Astrocyte (in vitro differentiated cells and primary cell): Measurements from ENCODE around the gene CDCA5.

Experiments
- CTCF ChIP-seq: IDR thresholded peaks from 2 replicates; pipeline ENCODE4 v1.5.1; 2011; ENCODE audit warnings: low read depth, mild to moderate bottlenecking, inconsistent platforms, low read length, moderate library complexity; ENCODE audit not compliant: insufficient read depth
- EZH2 ChIP-seq: IDR thresholded peaks from 2 replicates; pipeline ENCODE4 v1.6.1; 2012; ENCODE audit warnings: mild to moderate bottlenecking, low read length, inconsistent platforms; ENCODE audit not compliant: insufficient read depth

- TF ChIP-seq CTCF, result no peak
- no peak for TF ChIP-seq EZH2
Measured at GRCh38 chr11:65113361-65113756, 29.5 kb upstream of the CDCA5 start.
